HS-27A (cell line): Measurements from ENCODE around the gene NUMA1.

Experiments used
- DNase-seq: peaks from one replicate; pipeline ENCODE4 v3.0.0-alpha.2; 2012; ENCODE audit warnings: low read depth, missing footprints

NUMA1 gene

DNA sequence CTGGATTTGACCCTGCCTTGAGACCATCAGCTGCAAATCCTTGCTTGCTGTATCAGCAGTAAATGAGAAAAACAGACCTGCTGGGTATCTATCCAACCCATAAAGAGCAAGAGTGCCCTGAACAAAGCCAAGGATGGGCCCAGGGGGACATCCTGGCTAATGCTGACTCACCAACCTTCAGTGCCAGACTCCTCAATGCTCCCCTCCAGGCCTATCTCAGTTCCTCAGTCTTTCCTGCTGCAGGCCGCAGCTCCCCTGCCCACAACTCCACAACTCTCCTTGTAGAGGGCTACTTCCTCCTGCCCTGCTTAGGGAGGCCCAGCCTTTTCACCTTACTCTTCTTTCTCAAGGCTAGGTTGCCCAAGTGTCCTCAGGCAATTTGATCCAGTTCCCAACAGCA, 20.1 kb upstream of the NUMA1 start:
- DNase-seq: no peak

DNA sequence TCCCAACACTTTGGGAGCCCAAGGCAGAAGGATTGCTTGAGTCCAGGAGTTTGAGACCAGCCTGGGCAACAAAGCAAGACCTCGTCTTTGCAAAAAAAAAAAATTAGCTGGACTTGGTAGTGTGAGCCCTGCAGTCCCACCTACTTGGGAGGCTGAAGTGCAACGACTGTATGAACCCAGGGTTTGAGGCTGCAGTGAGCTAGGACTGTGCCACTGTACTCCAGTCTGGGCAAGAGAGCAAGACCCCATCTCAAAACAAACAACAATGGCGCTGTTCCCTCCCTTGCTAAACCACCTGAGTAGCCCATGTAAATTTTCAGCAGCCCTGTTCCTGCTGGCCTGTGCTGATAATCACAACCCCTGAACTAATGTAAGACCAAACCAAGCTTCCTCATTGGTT, 19.7 kb upstream of the NUMA1 start:
- no peak for DNase-seq

GRCh38 chr11:72098741-72099140, 18.4 kb upstream of the NUMA1 start:
- DNase-seq: no peak

- no peak for DNase-seq
These were observed 10.9 kb upstream of the NUMA1 start for GRCh38 chr11:72091292-72091691.

GRCh38 chr11:72088076-72088808, 7.9 kb upstream of the NUMA1 start:
- no peak for DNase-seq

GRCh38 chr11:72085621-72086351, 5.4 kb upstream of the NUMA1 start:
- DNase-seq: no peak

DNA sequence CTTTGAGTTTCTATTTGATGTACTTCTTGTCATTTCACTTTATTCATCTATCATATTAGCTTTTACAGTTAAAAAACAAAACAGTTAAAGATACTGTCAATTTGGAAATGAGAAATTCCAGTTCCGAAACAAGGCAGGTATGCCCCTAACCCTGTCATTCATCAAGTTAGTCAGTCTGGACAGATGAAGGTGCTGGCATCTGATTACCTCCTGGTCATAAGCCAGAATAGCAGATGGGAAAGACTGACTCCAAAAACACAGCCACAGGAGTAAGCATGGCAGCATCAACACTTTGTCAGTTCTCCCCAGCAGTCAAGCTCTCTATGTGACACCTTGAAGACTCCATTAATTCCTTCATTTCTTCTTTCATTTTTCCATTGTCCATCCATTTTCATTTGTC, 4.6 kb upstream of the NUMA1 start:
- DNase-seq: no peak

GRCh38 chr11:72084076-72084475, 3.7 kb upstream of the NUMA1 start:
- DNase-seq: no peak

- DNase-seq: no peak
These were observed 3.1 kb upstream of the NUMA1 start for GRCh38 chr11:72083414-72083813.

DNA sequence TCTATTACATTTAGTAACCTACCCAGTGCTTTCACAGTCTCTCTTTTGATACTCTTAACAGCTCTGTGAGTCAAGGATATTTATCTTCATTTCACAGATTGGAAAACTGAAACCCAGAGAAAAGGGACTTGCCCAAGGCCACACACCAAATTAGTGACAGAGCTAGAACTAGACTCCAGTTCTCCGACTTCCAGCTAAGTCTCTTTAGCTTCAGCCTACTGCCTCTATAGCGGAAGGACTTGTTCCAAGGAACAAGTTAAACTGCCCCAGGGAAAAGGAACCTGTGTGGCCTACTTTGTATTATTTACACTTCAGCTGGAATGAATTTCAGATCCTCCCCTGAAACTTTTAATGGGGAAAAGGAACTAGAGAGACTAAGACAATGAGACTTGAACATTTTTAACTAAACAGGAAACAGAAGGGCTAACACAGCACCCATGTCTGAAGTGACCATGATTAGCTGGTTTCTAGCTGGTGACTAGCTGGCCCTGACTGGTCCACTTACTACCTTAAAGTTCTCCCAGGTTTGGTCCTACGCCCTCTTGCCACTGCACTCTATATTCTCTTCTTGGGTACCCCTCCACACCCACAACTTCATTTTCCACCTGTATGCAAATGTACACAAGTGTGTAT, 1.6 kb upstream of the NUMA1 start:
- DNase-seq: no peak

- DNase-seq: no peak
These were observed 872 bp upstream of the NUMA1 start for GRCh38 chr11:72081184-72081644.

- peak; percentile 39 for DNase-seq
These were observed 470 bp downstream of the NUMA1 start for GRCh38 chr11:72079819-72080325.

DNA sequence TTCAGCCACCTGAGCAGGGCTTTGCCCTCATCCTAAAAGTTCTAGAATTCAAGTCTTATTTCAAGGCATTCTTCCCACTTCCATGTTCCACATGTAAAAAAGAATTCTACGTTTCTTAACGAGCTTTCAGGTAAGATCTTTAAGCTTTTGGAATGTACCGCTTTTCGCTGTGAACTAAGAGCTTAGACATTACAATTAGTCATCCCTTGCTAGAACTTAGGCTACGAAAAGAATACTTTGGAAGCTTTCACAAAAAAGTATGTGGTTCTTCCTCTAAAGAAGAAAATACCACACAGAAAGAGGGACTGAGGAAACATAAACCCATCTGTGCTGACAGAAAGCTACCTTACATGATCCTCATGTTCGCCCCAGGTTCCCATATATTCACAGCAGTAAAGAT, 1.9 kb downstream of the NUMA1 start:
- no peak for DNase-seq

DNA sequence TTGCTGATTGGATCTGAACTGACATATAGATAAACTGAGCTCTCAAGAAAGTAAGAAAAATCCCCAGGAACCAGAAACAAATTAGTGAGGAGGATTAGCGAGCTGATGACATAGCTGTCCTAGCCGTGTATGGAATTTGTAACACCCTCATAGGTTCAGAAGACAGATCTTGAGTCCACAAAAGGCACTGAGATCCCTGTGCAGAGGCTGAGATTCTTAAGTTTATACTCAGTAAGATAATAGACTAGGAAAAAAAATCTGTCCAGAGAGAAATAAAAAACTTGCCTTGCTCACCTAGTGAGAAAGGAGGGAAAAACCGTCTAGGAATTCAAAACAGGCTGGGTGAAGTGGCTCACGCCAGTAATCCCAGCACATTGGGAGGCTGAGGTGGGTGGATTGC, 4.6 kb downstream of the NUMA1 start:
- no peak for DNase-seq

GRCh38 chr11:72075109-72075508, 5.2 kb downstream of the NUMA1 start:
- no peak for DNase-seq

- peak; percentile 74 for DNase-seq
These were observed 8.0 kb downstream of the NUMA1 start for GRCh38 chr11:72072348-72072747.

DNA sequence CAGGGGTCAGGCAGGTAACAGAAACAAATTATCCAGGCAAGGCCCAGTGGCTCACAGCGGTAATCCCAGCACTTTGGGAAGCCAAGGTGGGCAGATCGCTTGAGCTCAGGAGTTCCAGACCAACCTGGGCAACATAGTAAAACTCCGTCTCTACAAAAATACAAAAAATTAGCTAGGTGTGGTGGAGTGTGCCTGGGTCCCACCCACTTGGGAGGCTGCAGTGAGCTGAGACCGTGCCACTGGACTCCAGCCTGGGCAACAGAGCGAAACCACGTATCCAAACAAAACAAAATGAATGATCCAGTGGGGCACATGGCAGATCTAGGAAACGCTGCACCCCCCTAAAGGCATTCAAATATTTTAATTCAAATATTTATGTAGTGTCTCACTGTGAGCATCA, 9.9 kb downstream of the NUMA1 start:
- no peak for DNase-seq

DNA sequence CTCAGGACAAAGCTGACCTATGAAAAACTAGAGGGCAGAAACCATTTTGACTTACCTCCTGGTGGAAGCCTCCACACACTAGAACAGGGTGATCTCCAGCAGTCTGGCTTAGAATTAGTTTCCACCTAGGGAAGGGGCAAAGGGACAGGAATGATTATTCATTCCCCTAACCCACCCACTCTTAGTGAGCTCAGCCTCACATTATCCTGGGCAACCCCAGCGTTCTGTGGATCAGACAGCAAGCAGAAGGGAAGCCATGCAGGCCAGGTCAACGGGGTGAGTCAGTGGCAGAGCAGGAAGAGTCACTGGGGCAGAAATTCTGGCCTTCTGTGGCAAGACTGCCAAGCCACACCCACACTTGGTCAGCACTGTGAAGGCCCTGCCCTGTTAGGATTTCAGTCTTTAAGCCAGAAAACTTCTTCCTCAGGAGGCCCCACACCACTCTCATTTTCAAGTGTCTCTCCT, 10.5 kb downstream of the NUMA1 start:
- peak; percentile 76 for DNase-seq

GRCh38 chr11:72069200-72069599, 11.1 kb downstream of the NUMA1 start:
- DNase-seq: no peak

- DNase-seq: no peak
These were observed 12.7 kb downstream of the NUMA1 start for GRCh38 chr11:72067676-72068075.

- no peak for DNase-seq
These were observed 13.1 kb downstream of the NUMA1 start for GRCh38 chr11:72067266-72067665.

- no peak for DNase-seq
These were observed 13.5 kb downstream of the NUMA1 start for GRCh38 chr11:72066855-72067254.
